Measurements from ENCODE around the gene BAG5.
A peak's percentile ranks its signal among the peaks of the same experiment; 100 is the strongest.

Gene BAG5

GRCh38 chr14:103546652-103547454 lies 15.6 kb downstream of the BAG5 start:
- peak; percentile 55 for DNase-seq (ENCODE audit: low read depth)

- DNase-seq (ENCODE audit: low read depth), result no peak
These were observed 16.4 kb downstream of the BAG5 start for GRCh38 chr14:103545915-103546651.

- no peak for DNase-seq (ENCODE audit: low read depth)
These were observed 17.1 kb downstream of the BAG5 start for GRCh38 chr14:103545219-103545914.

- DNase-seq (ENCODE audit: low read depth), result no peak
These were observed 17.9 kb downstream of the BAG5 start for GRCh38 chr14:103544388-103545218.

- DNase-seq (ENCODE audit: low read depth), result no peak
These were observed 18.6 kb downstream of the BAG5 start for GRCh38 chr14:103543721-103544387.

- DNase-seq (ENCODE audit: low read depth), result no peak
These were observed 19.3 kb downstream of the BAG5 start for GRCh38 chr14:103543140-103543539.

- peak; percentile 40 for DNase-seq (ENCODE audit: low read depth)
These were observed 19.8 kb downstream of the BAG5 start for GRCh38 chr14:103542605-103543088.

- DNase-seq (ENCODE audit: low read depth), result no peak
These were observed 20.5 kb downstream of the BAG5 start for GRCh38 chr14:103541709-103542604.

- no peak for DNase-seq (ENCODE audit: low read depth)
These were observed 21.4 kb downstream of the BAG5 start for GRCh38 chr14:103540821-103541708.

- DNase-seq (ENCODE audit: low read depth), result no peak
These were observed 23.2 kb downstream of the BAG5 start for GRCh38 chr14:103539056-103539825.

GRCh38 chr14:103538291-103539055 lies 24.0 kb downstream of the BAG5 start:
- DNase-seq (ENCODE audit: low read depth), result no peak

- DNase-seq (ENCODE audit: low read depth), result no peak
These were observed 25.1 kb downstream of the BAG5 start for GRCh38 chr14:103537175-103537990.

GRCh38 chr14:103536693-103537092 lies 25.8 kb downstream of the BAG5 start:
- no peak for DNase-seq (ENCODE audit: low read depth)

- no peak for DNase-seq (ENCODE audit: low read depth)
These were observed 26.4 kb downstream of the BAG5 start for GRCh38 chr14:103535891-103536565.

- no peak for DNase-seq (ENCODE audit: low read depth)
These were observed 27.2 kb downstream of the BAG5 start for GRCh38 chr14:103535081-103535890.
